ENCODE measurements around the gene ZBTB34.

- no peak for TF ChIP-seq CTCF (conservative IDR thresholded peaks at IDR 0.05; ENCODE audit: low read depth, low read length)
- no peak for TF ChIP-seq CEBPB (IDR thresholded peaks at IDR 0.05; ENCODE audit: low read depth, low read length)
- TF ChIP-seq POLR2A (IDR thresholded peaks at IDR 0.05; ENCODE audit: low read depth, low read length), result no peak
- TF ChIP-seq MXI1 (IDR thresholded peaks at IDR 0.05; ENCODE audit: borderline replicate concordance, low read depth, low read length), result no peak
- TF ChIP-seq RFX5 (IDR thresholded peaks at IDR 0.05; ENCODE audit: low read depth, low read length), result no peak
- no peak for TF ChIP-seq SMC3 (IDR thresholded peaks at IDR 0.05; ENCODE audit: low read depth, low read length)
These were observed 25.8 kb upstream of the ZBTB34 start for GRCh38 chr9:126834672-126835071.
